RWPE1 (cell line): ENCODE measurements around the gene PPM1N.

Experiments
- CTCF ChIA-PET: fragments of 350-600 bp; sonication (Branson Sonifier 250); formaldehyde crosslinking; extraction: SDS; loops from one replicate; lab custom pipeline; 2021; lab: Yijun Ruan, JAX
- POLR2A ChIA-PET: fragments of 400-600 bp; formaldehyde crosslinking; extraction: SDS; loops from one replicate; lab custom pipeline; 2020; ENCODE audit warnings: antibody characterized with exemption; ENCODE audit not compliant: low non-redundant PET; lab: Yijun Ruan, JAX
- DNase-seq: peaks from one replicate; pipeline ENCODE4 v3.0.0; 2012; ENCODE audit warnings: low spot score
- H3K27ac ChIP-seq: fragments of 450-650 bp; 2 replicates; pipeline ENCODE4 v1.5.1; 2017
- TF ChIP-seq, protein P1 (sequence below): fragments of 450-650 bp; conservative IDR thresholded peaks from 2 replicates; pipeline ENCODE4 v1.5.1; 2017; ENCODE audit warnings: low read depth, mild to moderate bottlenecking

Gene PPM1N

DNA sequence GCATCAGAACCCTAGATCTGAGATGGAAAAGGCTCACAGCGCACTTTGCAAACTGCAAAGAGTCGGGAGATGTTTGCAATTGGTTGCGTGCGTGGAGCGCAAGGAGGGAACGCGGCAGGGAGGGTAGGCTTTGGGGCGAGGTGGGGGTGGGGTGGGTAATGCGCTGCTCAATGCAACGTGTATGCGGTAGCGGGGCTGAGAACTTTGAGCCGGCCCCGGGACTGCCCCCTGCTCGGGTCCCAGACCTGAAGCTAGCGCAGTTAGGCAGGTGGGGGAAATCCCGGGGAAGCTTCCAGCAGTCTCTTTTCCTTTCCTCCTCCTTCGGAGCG lies 29.5 kb upstream of the PPM1N start:
- CTCF ChIA-PET, result interaction anchor here (0.7 to 2.9 kb wide), 3 partner anchors 10 to 98 kb away, joined by 3 to 23 read pairs (median 13); no protein-coding TSS in a partner anchor
- POLR2A ChIA-PET, result interaction anchor here (0.6 to 3.0 kb wide), 5 partner anchors 10 to 1279 kb away, joined by 4 to 14 read pairs (median 6); no protein-coding TSS in a partner anchor
- TF ChIP-seq, protein P1, sequence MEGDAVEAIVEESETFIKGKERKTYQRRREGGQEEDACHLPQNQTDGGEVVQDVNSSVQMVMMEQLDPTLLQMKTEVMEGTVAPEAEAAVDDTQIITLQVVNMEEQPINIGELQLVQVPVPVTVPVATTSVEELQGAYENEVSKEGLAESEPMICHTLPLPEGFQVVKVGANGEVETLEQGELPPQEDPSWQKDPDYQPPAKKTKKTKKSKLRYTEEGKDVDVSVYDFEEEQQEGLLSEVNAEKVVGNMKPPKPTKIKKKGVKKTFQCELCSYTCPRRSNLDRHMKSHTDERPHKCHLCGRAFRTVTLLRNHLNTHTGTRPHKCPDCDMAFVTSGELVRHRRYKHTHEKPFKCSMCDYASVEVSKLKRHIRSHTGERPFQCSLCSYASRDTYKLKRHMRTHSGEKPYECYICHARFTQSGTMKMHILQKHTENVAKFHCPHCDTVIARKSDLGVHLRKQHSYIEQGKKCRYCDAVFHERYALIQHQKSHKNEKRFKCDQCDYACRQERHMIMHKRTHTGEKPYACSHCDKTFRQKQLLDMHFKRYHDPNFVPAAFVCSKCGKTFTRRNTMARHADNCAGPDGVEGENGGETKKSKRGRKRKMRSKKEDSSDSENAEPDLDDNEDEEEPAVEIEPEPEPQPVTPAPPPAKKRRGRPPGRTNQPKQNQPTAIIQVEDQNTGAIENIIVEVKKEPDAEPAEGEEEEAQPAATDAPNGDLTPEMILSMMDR, result no peak
- peak overlapping the region; percentile 96 for H3K27ac ChIP-seq
- no peak for DNase-seq

DNA sequence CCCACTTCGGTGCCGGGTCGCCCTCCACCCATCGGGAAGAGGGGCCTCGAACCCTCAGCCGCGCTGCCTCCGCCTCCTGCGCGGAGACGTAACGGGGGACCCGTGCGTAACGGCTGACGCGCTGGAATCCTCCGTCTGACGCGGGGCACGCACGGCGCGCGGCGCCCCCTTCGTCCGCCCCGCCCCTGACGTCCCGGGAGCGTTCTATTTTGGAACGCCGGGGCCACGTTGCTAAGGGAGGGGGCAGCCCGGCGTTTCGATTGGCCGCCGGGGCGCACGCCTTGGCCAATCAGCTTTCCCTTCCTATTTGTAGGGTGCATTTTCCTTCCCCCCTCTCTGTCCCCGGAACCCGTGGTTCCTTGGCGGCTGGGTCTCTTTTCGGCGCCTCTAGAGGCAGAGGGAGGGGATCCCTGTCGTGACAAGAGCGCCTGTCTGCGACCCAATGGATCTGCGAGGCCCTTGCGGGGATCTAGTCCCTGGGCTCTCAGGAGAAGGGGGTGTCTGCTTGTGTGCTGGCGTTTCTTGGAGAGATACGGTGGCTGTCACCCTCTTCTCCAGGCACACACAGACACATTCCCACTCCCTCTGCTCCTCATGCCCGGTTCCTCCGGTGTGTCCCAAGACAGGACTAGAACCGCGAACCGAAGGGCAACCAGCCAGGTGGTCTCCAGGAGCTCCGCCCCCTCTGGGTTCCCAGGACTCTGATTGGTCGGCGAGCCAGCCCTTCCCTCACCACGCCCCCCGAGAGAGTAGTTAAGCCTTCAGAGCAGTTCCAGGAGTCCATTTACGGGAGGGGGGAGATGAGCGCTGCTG lies 28.9 kb upstream of the PPM1N start:
- H3K27ac ChIP-seq, result peak overlapping the region; percentile 96
- peak; percentile 94 for DNase-seq
- POLR2A ChIA-PET, result interaction anchor here (0.6 to 3.0 kb wide), 7 partner anchors 10 to 1278 kb away, joined by 4 to 14 read pairs (median 6); no protein-coding TSS in a partner anchor
- TF ChIP-seq, protein P1, result no peak
- CTCF ChIA-PET, result interaction anchor here (1.9 to 2.9 kb wide), 2 partner anchors 10 to 30 kb away, joined by 13 to 23 read pairs; no protein-coding TSS in a partner anchor

DNA sequence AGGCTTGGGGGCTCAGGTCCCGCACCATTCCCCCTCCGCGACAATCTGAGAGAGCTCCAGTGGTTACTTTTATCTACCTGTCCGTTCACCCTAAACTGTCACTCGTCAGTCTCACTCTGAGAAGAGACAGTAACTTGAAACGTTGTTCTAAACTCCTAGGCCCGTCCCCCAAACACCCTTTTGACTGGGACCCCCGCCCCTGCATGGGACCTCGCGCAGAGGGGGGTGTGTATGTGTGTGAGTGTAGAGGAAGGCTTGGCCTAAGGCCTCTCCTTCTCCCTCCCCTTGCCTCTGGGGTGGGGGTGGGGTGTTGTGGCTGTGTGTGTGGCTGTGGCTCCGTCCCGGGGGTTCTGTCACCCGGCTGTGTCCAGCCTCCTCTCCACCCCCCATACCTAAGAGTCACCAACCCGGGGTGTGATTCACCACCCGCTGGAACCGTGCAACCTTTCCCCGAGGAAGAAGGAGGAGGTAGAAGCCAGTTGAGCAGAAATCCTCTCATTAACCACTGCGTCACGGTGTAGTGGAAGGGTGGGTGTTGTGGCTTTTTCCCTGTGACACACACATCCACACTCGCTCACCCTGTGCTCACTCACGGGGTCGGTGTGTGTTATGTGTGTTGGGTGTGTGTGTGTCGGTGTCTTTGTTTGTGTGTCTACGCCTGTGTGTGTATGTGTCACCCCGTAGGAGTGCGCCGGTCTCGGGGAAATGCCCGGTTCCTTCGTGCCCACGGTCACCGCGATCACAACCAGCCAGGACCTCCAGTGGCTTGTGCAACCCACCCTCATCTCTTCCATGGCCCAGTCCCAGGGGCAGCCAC lies 28.1 kb upstream of the PPM1N start:
- H3K27ac ChIP-seq, result peak overlapping the region; percentile 96
- CTCF ChIA-PET, result interaction anchor here (1.9 to 2.9 kb wide), 2 partner anchors 9 to 31 kb away, joined by 13 to 23 read pairs; no protein-coding TSS in a partner anchor
- DNase-seq, result peak; percentile 48
- POLR2A ChIA-PET, result interaction anchor here (1.0 to 3.0 kb wide), 4 partner anchors 9 to 31 kb away, joined by 4 to 14 read pairs (median 6); no protein-coding TSS in a partner anchor
- TF ChIP-seq, protein P1, result no peak

DNA sequence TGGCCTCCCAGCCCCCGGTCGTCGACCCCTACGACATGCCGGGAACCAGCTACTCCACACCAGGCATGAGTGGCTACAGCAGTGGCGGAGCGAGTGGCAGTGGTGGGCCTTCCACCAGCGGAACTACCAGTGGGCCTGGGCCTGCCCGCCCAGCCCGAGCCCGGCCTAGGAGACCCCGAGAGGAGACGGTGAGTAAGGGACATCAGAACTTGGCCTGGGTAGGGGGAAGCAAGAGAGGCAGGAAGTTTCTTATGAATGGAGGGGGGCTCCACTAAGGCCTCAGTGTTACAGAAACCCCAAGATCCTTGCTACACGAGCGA lies 27.5 kb upstream of the PPM1N start:
- TF ChIP-seq, protein P1, result no peak
- CTCF ChIA-PET, result interaction anchor here (0.8 kb wide), 1 partner anchor 32 kb away, joined by 6 read pairs; no protein-coding TSS in a partner anchor
- POLR2A ChIA-PET, result no interaction called here
- peak overlapping the region; percentile 96 for H3K27ac ChIP-seq
- no peak for DNase-seq

DNA sequence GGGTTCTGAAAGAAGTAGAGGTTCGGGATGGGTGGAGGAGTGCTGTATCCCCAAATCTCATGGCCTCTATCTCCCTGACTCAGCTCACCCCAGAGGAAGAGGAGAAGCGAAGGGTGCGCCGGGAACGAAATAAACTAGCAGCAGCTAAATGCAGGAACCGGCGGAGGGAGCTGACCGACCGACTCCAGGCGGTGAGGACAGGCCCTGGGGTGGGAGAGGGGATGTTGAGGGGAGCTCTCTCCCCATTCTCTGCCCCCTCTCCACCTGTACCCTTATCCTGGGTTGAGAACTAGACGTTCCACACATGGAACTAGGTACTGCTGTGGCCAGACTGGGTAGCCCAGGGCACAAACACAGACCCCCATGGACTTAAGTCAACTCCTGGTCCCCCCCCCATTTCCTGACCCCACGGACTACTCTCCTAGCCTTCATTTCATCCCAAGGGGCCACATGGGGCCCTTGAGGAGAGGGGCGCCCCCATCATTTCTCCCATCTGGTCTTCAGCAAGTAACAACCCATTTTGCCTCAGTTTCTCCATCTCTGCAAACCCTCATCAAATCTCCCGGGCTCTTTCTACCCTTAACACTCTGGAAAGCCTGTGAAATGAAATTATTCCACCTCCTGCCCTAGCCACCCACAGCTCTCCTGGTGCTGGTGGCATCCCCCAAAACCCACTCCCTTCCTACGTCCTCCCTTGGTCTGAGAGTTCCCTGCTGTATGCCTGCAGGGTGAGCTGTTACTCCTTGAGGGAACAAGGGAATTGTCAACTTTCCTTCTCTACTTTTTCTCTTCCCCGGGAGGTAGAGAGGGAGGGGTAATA lies 26.9 kb upstream of the PPM1N start:
- CTCF ChIA-PET, result interaction anchor here (0.8 kb wide), 1 partner anchor 32 kb away, joined by 6 read pairs; no protein-coding TSS in a partner anchor
- peak overlapping the region; percentile 96 for H3K27ac ChIP-seq
- POLR2A ChIA-PET, result no interaction called here

More for the DNA sequence above, 26.9 kb upstream of the PPM1N start:
- DNase-seq, result no peak
- TF ChIP-seq, protein P1, result no peak
